ENCODE results near the gene STAB2. TPM values are rescaled to one million over a fixed set of nuclear protein-coding genes. Genes with fewer than 3 reads are reported as not detected.

STAB2 gene
- polyA plus RNA-seq, 3 donors: 1.1 to 2.0 (median 1.3) TPM

DNA sequence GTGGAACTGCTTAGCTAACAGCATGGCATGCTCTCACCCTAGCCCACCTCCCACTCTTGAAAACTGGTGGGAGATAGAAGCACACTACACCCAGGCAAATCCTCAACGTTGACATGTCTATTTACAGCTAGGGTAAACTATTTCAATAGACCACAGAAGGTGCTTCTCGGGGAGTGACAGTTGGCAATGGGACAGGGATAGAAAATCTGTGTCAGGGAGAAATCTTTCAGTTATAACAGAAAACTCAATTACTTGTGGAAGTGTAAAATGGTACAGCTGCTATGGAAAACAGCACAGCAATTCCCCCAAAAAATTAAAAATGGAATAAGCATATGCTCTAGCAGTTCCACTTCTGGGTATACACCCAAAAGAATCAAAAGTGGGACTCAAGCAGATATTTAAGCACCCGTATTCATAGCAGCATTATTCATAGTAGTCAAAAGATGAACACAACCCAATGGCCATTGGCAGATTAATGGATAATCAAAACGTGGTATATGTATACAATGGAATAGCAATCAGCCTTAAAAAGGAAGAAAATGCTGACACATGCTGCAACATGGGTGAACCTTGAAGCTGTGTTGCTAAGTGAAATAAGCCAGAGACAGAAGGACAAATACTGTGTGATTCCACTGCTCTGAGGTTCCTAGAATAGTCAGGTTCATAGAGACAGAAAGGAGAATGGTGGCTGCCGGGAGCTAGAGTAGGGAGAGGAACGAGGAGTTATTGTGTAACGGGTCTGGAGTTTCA is 92.5 kb downstream of the STAB2 start:
- DNase-seq (ENCODE audit: extremely low read depth in 1 of 11, low read depth in 9 of 11, low spot score in 4 of 11): no peak

DNA sequence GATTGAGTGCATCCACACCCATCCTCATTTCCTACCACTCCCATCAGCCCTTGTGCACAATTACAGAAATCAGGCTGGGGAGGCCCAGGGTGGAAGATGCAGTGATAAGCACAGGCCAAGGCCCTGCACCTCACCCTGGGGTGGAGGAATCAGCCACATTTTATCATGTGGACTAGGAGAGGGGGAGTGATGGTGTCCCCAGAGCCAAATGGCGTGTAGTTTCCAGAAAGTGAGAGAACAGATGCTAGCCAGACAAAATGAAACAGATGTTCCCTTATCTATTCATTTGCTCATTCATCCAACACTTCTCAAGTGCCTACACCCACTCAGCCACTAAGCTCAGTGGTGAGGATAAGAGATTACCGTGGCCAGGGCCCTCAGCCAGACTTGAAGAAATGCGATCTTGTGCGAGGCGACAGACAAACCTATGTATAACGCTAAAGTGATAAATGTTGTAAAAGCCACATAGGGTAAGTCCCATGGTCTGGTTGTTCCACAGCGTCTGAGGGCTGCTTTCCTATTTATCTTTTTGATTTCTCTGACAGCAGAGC is 93.6 kb downstream of the STAB2 start:
- no peak for DNase-seq (ENCODE audit: extremely low read depth in 1 of 11, low read depth in 9 of 11, low spot score in 4 of 11)

DNA sequence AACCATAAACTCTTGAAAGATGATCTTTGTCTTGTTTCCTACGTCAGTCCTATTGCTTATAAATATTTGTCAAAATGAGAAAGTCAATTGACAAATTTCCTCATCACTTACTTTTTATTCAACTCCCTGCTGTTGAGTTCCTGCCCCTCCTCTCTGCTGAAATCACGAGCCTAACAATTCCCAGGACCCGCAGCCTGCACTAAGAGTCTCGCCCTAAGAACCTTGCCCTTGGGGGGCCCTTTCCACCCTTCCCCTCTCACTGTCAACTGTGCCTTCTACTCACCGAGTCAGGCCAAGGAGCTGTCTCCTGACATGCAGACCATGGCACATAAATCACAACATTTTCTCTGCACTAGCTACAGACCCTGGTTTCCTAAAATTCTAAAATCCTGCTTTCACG is 99.0 kb downstream of the STAB2 start:
- no peak for DNase-seq (ENCODE audit: extremely low read depth in 1 of 11, low read depth in 9 of 11, low spot score in 4 of 11)

DNA sequence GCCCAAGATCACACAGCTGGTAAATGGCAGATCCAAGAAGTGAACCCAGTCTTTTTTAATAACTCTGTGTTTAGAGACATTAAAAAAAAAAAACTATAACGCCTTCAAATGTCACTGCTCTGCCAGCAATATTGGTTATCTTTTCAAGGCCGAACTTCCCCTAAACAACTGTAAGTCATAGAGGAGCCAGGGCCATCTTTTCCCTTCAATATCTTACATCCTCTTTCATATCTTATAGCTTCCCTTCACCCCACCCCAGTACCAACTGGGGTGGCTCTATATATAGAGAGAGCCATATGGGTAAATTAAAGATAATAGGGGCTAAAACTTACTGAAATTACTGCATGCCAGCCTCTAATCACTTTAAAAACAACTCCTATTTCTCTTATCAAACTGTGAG is 100.2 kb downstream of the STAB2 start:
- no peak for DNase-seq (ENCODE audit: extremely low read depth in 1 of 11, low read depth in 9 of 11, low spot score in 4 of 11)

DNA sequence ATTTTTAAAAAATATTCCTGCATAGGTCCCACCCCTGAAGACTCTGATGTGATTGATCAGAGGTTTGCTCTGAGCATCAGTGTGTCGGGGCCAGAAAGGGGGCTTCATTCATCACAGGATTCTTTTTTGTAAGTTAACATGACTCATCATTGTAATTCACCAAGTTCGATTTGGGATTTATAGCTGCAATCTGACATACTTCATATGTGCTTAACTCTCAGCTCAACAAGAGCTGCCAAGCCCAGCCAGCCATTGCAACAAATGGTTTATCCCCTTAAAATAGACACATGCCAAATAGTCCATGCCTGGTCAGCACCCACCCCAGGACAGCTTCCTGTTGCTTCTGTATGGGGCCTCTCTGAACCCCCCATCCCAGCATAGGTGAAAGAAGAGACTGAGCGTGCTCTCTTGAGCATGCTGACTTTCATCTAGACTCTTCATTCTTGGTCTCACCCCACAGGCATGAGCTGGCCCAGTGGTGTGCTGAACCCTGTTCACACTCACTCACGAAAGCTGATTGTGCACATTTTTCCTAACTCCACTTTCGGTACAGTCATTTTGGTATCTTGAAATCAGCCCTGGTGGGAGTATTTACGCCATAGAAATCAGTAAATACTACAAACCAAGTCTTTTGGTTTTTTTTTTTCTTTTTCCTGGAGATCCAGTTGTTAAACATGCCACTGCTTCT is 101.4 kb downstream of the STAB2 start:
- no peak for DNase-seq (ENCODE audit: extremely low read depth in 1 of 11, low read depth in 9 of 11, low spot score in 4 of 11)

DNA sequence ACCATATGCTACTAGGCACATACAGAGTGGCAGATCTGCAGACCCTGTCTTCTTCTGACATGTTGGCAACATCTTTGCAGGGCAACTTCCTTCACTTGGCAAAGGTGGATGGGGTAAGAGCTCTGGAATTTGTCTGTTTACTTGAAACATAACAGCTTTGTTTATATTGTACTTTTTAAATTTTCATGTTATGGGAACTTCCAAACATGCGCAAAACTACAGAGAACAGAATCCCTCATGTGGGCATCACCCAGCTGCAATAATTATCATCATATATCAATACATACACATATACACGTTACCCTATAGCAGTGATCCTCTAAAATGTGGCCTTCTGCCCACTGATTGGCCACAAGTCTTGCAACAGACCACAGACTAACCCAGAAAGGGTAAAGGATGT is 103.4 kb downstream of the STAB2 start:
- DNase-seq (ENCODE audit: extremely low read depth in 1 of 11, low read depth in 9 of 11, low spot score in 4 of 11): no peak

DNA sequence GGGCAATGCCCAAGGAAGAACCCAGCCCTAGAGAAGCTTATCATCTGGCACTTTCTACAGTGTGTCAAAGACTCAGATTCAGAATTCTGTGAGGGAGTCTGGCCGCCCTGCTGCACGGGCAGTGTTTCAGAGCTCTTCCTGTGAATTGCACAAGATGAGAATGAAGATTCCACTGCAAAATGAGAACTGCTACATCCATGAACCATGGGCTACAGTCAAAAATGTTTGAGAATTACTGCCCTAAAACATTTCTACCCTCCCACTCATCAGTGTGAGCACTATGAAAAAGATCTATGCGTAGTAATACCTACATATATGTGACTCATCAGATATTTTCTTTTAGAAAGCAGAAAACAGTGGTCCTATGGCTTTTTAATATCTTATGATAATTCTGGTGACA is 104.0 kb downstream of the STAB2 start:
- DNase-seq (ENCODE audit: extremely low read depth in 1 of 11, low read depth in 9 of 11, low spot score in 4 of 11): no peak

DNA sequence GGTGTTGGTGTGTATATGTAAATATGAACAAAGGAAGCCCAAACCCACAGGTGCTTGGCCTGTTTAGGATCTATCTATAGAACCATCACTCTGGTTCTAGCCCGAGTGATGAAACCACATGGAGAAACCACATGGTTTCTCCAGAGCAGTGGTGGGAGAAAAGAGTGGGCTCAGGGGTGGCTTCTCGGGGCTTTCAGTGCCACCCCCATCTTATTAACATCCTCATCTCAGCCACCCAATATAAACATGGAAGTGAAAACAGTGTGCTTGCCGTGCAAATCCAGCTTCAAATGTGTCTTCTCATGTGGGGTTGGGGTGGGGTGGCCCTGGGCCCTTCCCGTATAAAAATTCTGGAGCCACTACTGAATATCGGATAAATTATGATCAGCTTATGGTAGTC is 109.0 kb downstream of the STAB2 start:
- DNase-seq (ENCODE audit: extremely low read depth in 1 of 11, low read depth in 9 of 11, low spot score in 4 of 11): no peak

DNA sequence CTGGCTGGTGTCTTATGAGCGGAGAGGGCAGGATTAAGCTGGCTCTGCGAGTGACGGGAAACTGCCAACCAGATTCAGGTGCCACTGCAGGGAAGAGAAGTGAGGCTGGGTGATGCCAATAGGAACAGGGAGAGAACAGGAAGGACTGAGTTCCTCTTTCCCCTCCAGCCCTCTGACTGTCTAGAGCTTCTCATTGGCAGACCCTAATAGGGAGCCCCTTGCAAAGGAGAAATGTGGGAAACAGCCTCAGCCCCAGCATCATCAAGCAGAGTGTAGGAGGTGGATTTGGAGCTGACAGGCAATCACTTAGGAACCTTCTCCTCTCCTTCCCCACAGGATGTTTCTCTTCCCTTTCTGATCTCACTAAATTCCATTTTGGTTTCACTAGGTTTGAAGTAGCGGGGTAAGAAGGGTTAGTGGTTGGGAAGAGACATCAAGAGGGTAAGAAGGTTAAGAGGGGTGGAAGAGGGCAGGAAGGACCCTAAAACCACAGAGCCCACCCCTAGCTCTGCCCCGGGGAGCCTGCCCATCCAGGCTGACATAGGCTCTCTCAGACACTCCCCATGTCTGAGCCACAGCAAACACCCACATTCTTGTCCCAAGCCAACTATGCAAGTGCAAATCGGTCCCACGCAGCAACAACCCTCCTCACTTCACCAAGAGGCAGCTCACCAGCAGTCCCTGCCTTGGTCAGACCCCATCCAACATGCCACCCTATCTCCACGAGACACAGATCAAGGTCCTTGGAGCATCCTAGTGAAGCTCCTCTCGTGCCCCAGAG is 111.1 kb downstream of the STAB2 start:
- no peak for DNase-seq (ENCODE audit: extremely low read depth in 1 of 11, low read depth in 9 of 11, low spot score in 4 of 11)

DNA sequence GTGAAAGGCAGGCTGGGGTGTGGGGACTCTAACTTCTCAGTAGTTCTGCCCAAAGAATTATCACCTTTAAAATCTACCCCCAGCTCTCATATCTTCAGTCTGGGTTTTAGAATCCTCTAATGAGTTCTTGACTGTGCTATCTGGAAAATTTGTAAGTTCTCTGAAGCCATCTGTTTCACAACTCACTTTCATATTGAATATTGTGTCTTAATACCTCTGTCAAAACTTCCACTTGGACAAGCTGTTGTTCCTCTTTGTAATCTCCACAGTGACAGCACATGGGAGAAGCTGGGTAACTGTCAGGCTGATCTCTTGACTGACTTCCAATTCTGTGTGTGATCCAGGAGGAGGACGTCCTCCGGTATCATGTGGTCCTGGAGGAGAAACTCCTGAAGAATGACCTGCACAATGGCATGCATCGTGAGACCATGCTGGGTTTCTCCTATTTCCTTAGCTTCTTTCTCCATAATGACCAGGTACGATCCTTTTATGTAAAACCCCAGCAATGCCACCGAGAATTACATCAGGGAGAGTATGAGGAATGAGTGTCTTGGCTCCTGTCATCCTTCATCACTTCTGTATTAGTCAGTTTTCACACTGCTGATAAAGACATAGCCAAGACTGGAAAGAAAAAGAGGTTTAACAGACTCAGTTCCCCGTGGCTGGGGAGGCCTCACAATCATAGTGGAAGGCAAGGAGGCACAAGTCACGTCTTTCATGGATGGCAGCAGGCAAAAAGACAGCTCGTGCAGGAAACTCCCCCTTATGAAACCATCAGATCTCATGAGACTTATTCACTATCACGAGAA is 111.9 kb downstream of the STAB2 start:
- no peak for DNase-seq (ENCODE audit: extremely low read depth in 1 of 11, low read depth in 9 of 11, low spot score in 4 of 11)

DNA sequence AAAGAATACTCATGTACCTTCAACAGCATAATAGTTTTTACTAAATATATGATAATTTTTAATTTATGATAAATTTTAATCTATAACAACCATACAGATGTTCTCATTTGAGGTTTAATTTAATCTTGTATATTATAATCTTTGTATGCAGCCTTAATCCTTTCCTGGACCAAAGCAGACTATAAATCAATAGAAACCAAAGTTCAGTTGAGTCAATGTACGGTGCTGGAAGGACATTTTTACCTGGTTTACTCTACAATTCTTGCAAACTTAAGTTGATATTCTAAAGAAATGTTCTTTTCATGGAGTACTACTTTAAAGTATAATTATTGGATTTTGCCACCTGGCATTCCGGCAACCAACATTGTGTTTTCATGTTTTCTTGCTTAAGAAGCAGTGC is 118.0 kb downstream of the STAB2 start:
- DNase-seq (ENCODE audit: extremely low read depth in 1 of 11, low read depth in 9 of 11, low spot score in 4 of 11): no peak

DNA sequence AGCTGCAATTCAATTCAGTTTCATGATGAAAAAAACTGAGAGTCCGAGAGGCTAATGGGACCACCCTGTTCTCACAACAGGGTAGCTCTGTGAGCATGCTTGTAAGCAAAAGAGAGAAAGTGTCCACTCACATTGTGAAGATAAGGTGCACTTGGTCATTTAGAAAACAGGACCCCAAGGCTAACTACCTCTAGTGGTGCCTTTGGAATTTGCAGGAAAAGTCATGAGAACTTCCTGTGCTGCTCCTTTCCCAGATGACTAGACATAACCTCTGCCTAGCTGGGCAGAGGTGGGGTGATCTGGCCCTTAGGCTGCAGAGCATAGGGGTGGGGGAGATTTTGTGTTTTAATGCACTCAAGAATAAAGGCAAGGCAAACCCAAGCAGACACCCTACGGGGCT is 118.9 kb downstream of the STAB2 start:
- DNase-seq (ENCODE audit: extremely low read depth in 1 of 11, low read depth in 9 of 11, low spot score in 4 of 11): no peak

DNA sequence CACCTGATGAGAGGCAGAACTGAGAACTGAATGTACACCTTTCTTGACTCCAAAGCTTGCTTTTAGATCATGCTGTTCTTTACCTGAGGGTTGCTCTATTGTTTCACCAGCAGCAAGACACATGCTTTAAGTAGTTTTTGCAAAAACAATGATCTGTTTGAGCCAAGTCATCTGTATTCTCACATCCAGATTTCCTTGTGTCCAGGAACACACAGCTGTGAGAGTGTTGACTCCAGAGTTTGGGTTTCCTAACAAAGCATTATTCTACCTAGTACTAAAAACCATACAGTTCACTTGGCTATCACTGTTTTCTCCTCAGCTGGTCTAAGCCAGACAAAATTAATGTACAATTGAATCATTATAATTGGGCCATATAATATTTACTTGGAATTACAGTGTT is 120.4 kb downstream of the STAB2 start:
- no peak for DNase-seq (ENCODE audit: extremely low read depth in 1 of 11, low read depth in 9 of 11, low spot score in 4 of 11)

DNA sequence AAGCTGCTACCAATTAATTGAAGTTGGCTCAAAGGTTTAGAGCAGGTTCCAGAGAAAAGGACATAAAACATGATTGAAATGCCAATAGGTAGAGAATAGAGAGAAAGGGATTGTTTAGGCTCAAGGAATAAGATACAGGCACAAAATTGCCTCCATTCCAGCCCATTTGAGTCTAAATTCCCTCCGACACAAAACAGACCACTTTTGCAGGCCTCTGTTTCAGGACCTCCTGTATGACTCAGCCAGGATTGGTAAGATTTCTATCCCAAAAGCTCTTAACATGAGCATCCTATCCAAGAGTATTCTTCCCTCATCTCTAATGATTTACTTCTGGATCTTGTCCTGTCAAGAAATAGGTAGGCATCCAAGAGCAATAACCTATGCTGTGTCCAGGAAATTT is 123.5 kb downstream of the STAB2 start:
- DNase-seq (ENCODE audit: extremely low read depth in 1 of 11, low read depth in 9 of 11, low spot score in 4 of 11): no peak

DNA sequence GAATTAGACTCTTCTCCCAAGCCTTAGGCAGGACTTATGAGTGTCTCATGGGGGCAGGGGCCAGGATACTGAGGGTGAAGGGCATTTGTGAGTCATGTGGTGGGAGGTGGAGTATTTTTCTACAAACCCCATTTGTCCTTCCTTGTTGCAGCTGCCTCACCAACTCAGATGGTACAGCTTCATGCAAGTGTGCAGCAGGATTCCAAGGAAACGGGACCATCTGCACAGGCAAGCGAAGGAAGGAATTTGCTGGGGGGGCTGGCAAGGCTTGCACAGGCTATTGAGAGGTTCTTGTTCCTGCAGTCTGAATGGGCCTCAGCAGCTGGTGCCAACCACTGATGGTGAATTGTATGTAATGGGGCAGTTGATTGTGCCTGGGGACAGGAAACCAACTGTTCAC is 125.1 kb downstream of the STAB2 start:
- no peak for DNase-seq (ENCODE audit: extremely low read depth in 1 of 11, low read depth in 9 of 11, low spot score in 4 of 11)

DNA sequence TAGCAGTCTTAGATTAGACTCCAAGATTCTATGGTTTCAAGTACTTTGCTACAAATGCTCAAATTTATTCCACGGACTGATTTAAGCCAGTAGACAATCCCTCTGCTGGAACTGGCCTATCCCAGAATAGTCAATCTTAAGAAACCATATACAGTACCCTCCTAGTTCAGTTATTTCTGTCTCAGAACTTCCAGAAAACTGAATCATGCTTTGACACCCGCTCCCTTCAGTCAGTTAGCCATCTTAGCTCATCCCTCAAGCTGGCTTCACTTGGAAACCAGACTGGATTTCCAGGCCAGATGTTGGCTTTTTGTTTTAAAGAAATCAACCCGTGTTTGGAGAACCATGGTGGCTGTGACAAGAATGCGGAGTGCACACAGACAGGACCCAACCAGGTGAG is 128.4 kb downstream of the STAB2 start:
- no peak for DNase-seq (ENCODE audit: extremely low read depth in 1 of 11, low read depth in 9 of 11, low spot score in 4 of 11)

DNA sequence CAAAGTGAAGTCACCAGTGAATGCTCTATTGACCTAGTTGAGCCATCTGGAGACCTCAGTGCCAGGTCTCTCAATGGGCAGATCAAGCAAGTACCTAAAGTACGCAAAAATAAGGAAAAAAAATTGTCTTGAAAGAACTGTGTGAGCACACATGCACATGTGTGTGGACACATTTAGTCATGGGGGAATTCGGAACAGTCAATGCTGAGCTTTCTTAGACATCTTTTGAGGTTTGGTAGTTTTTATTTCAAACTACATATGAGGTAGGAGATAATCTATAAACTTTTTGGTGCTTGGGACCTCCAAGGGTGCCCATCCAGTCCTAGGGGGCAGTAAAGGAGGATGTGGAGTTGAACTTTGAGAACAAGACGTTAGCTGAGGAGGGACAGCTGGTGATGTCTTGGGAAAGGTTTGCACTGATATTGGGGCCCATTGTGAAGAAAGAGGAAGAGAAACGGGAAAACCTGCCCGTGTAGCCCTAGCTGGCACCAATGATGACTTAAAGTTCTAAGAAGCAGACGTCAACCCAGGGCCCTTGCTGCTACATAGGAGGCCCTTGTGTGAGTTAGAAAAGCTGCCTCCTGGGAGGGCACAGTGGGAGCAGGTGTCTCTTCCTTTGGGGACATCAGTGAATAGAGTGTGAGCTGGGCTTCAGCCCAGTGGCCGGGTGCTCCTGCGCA is 129.6 kb downstream of the STAB2 start:
- DNase-seq (ENCODE audit: extremely low read depth in 1 of 11, low read depth in 9 of 11, low spot score in 4 of 11): no peak

DNA sequence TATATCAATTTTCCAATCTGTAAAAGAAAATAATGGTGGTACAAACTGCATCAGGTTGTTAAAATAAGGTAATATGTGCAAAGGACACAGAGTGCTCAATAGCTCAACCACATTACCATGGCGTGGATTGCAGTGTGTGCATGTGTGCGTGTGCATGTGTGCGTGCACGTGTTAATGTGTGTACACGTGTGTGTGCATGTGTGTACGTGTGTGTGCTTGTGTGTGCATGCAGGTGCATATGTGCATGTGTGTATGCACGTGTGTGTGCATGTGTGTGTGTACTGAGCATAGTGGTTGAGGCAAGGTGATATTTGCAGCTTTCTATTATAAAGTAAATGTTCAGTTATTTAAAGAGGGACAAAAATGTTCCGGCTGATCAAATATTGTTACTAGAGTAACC is 138.3 kb downstream of the STAB2 start:
- no peak for DNase-seq (ENCODE audit: extremely low read depth in 1 of 11, low read depth in 9 of 11, low spot score in 4 of 11)

DNA sequence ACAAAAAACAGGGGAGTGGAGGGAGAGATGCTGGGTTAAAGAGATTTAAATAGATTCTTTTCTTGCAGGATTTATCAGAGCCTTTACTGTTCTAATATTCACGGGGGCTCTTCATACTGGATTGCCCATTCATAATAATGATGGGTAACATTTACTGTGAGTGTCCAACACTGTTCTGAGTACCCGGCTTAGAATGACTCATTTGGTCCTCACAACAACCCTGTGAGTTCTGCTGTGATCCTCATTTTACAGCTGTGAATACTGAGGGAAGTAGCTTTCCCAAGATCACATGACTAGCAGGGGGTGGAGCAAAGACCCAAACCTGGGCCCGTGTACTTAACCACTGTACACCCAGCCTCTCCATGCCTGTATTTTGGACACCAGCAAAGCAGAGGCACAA is 140.6 kb downstream of the STAB2 start:
- no peak for DNase-seq (ENCODE audit: extremely low read depth in 1 of 11, low read depth in 9 of 11, low spot score in 4 of 11)

All from renal cortex interstitium (tissue), 11 donors.